ENCODE measurements around the gene MEGF10.

MEGF10 gene

DNA sequence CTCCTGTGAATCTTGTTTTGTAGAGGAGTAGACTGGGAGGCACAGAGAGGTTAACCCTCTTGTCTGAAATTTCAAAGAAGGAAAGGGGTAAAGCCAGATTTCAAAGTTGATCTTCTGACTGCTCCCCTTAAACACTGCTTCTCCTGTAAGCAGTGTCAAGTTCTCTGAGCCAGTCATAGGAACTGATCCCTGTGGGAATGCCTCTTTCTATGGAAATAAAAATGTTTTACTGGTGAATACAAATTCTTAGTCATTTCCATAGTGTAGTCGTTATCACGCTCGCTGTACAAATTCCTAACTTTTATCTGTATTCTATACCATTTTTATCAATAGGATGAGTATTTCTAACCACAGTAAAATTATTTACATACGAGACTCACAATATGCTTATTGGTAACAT, 160.5 kb downstream of the MEGF10 start:
- no peak for DNase-seq

DNA sequence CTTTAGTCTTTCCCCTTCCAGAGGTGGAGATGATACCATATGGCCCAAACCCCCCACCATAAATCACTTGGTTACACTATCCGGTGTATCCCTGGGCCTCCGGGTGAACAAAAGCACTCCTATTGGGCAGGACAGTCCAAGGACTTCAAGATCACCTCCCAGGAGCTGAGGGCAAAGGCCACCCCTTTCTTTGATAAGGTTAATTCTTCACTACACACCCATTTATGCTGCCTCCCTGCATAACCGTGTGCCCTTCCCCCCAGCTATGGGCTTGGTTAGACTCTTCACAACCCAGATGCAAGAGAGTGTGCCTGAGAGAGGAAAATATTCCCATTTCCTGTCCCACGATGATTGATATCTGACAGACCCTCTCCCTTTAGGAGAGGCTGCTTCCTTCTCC, 162.0 kb downstream of the MEGF10 start:
- no peak for DNase-seq

- no peak for DNase-seq
Measured at GRCh38 chr5:127471211-127471610, 180.6 kb downstream of the MEGF10 start.

GRCh38 chr5:127472700-127473099, 182.1 kb downstream of the MEGF10 start:
- no peak for DNase-seq

DNA sequence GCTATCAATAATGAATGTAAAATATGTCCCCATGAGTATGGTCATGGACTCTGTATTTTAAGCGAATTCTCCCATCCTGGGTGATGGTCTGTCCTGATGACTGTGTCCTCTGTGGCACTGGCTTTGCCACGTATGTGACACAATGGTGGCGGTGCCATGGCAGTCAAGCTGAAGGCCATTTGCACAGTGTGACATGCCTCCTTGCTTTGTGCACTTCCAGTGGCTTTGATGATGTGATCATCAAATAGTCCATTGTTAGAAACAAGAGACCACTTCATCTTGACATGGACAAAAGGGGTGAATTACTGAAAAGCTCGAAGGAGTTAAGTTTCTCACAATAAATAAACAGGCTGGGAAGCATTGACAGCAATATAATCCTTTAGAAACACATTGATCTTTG, 195.9 kb downstream of the MEGF10 start:
- DNase-seq: no peak

GRCh38 chr5:127492854-127493738, 202.5 kb downstream of the MEGF10 start:
- DNase-seq: no peak

DNA sequence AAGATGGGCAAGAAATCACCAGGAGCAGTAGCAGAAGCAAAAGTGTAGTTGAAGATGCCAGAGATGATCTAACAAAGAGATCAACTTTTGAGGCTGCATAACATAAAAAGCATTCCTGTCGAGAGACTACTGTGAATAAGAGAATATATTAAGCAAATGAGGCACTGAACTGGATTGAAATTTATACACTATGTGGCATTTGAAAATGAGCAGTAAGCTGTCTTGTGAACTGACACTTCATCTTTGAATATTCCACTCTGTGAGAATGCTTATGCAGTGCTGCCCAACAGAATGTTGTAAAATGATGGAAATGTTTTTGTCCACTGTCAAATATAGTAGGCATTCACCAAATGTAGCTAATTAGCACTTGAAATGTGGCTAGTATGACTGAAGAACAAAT, 208.0 kb downstream of the MEGF10 start:
- DNase-seq: no peak

DNA sequence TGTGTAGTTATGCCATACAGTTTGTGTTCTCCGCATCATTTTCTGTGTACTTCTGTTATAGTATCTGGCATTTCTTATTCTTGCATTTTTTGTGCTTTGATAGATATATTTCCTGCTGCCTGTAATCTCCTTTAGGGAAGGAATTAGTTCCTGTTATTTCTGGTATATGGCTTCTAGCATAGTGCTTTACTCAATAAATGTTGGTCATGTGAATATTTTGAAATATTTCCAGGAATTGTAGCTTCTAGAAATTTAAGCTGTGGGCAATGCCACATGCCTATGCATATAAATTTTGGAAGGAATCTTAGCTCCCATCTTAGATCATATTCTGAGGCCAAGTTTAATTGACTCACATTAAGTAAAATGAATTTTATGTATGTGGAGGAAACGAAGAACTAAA, 215.3 kb downstream of the MEGF10 start:
- DNase-seq: no peak

DNA sequence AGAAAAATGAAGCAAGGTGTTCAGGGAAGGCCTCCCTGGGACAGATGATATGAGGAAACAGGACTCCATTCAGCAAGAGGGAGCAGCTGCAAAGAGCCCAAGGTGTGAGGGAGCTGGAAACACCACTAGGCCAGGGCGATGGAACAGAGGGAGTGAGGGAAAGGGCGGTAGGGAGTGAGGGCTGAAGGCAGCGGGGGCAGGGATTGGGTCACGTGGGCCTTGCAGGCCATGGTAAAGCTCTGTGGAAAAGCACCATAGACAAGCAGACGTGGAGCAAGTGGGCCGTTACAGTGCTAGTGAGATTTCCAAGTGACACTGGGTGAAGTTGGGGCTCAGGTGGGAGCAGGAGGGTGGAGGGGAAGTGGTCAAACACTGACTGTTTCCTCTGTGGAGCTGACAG, 216.0 kb downstream of the MEGF10 start:
- DNase-seq: no peak

DNA sequence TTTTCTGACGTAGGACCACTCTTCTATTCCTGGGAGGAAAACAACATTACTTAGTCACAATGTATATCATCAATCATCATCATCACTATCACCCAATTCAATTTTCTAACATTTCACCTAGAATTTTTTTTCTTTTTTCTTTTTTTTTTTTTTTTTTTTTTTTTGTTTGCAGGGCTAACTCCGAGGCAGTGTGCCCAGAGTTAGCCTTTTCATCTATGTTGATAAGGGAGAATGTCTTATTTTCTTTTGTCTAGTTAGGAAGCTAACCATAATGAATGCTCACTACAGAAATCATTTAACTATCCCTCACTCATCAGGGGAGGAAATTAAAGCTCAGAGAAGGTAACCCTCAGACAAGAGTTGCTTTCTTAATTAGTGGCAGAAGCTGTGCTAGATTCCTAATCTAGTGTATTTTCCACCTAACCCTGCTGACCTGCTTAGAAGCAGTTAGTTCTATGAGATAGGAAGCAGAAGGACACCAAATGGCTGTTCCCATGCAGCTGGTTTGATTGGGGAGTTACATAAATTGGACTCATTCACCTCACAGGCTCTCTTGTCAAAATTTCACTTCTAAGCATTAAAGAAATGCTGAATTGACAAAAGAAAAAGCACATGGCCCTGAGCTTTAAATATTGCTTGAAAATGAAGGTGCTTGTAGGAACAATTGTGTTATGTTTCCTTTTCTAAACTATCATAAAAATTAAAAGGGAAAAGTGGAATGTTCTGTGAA, 218.2 kb downstream of the MEGF10 start:
- DNase-seq: no peak

Data from 8988T (cell line).